NCI-H187 treated with DMSO at 0.1 percent for 48 hours (cell line): Measurements from ENCODE around the gene SND1.

ENCODE experiments used
- DNase-seq: peaks from one replicate; lab custom pipeline; 2025; lab: John Stamatoyannopoulos, UW

Gene SND1

DNA sequence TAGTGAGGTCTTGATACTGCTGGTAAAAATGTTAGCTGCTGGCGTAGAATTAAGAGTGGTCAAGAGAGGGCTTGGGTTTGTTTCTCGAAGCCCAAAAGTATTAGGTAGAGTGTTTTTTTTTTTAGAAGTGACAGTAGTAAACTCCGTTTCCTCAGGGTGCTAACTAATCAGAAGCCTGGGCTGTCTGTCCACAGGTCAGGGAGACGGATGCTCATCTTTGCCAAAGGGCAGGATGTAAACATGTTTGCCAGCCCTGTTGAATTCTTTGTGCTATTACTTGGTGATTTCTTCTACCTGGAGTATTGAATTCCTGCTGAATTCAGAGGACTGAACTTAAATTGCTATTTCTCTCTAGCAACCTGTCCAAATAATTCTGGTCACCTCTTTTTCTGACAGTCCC, 117.1 kb downstream of the SND1 start:
- DNase-seq, result no peak

GRCh38 chr7:127769696-127770400, 117.9 kb downstream of the SND1 start:
- DNase-seq, result no peak

DNA sequence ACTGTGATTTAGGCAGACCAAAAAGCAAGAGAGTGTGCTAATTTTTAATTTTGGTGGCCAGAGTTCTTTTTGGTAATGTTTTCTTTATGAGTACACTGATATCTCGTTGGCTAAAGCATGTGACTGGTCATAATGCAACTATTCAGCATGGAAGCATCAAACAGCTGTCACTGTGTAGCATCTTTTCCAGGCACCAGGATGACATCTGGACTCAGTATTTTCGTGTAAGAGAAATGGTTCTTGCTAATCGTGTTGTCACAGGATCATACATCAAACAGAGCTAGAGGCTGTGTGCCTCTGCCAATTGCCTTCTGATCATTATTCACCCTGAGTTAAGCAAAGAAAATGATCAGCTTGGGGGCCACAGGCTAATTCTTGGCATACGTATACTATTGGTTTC, 118.9 kb downstream of the SND1 start:
- no peak for DNase-seq

DNA sequence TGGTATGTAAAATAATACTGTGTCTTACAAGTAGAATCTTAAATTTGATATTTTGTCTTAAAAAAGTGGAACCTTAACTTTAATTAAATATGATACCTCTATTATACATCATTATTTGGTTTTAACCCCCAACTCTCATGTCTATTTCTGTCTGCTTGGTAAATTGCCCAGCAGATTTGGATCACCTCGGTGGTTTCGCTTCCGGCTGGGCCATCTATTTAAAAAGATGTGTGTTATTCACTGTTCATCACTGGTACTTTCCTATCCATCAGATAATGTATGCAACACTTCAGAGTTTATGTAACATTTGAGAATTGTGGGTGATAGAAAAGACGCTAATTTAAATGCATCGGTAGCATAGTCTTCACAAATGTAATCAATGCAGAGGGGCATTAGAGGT, 119.7 kb downstream of the SND1 start:
- DNase-seq, result no peak

- no peak for DNase-seq
These were observed 124.9 kb downstream of the SND1 start for GRCh38 chr7:127776776-127777386.

- DNase-seq, result no peak
These were observed 128.5 kb downstream of the SND1 start for GRCh38 chr7:127780489-127780888.

DNA sequence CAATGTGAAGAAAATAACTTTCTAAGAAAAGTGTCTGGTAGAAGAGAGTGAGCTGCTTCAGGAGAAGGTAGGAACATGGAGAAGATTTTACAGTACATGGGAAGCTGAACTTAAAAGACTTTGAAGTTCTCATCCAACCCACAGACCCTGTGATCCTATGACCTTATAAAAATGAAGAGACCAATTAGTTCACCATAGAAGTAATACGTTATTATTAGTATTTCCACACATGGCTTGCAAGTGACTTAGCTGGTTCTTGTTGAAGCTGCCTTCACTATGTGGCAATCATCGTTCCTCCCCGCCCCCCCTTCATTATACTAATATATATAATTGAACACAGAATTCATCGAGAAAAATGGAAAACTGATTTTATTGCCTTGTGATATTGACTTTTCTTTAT, 129.1 kb downstream of the SND1 start:
- DNase-seq, result no peak

DNA sequence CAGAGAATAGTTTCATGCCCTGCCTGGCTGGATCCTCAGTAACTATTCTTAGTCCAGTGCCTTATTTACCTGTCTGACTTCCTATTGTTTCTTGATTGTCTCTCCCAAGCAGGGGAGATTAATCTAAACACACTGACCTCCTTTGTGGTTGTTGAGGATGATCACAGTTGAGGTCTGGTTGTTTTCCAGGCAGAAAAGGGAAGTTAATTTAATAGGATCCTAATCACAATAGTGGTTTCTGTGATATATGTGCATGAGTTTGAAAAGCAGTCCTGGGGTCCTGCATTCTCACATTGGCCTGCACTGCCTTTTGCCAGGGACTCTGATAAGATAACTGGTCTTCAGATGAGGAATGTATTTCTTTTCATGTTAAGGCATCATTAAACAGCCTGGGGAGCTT, 130.1 kb downstream of the SND1 start:
- no peak for DNase-seq

- DNase-seq, result no peak
These were observed 130.9 kb downstream of the SND1 start for GRCh38 chr7:127782654-127783559.

GRCh38 chr7:127786184-127786583, 134.2 kb downstream of the SND1 start:
- no peak for DNase-seq

DNA sequence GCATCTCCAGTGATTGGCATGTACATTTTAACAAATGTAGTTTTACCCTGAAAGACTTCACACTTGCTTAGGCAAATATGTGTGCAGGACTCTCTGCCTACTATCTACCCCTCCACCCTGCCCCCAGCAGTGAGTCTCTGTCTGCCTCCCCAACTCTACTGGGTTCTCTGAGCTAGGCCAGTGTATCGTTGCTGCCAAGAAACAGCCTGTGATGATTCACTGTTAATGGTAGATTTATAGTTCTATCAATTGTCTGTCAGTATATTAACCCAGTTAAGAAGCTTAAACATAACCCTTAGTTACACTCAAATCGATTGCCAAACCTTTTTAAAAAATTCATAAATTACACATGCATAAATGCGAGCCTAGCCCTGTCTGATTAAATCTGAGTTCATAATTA, 137.0 kb downstream of the SND1 start:
- DNase-seq, result no peak

DNA sequence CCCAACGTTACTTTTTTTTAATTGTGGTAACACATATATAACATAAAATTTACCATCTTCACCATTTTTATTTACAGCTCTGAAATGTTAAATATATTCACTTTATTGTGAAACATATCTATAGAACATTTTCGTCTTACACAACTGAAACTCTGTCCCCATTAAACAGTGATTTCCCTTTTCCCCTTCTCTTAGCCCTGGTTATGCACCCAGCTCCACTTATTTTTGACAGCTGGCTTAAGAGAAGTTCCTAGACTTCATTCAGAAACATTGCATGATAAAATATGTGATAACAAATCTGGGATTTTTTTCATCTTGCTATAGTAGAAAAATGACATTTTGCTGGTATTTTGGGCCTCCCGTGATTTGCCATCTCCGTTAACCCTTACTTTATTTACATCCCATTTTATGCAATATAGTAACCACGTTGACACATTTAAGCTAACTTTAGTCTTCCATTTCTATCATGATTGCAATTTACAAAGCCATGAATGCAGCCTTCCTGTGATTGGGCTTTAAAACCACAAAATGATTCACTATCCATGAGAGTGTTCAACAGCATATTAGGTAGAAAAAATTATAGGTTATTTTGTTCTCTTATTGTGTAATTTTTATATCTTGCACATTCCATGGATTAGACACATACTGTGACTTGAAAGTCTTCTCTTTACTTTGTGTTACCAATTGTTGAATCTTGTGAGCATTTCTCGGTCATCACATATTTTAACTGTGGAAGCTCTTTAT, 139.6 kb downstream of the SND1 start:
- no peak for DNase-seq

GRCh38 chr7:127792528-127793342, 140.7 kb downstream of the SND1 start:
- DNase-seq, result no peak

GRCh38 chr7:127793582-127793981, 141.6 kb downstream of the SND1 start:
- DNase-seq, result no peak

GRCh38 chr7:127794136-127794535, 142.1 kb downstream of the SND1 start:
- DNase-seq, result no peak

DNA sequence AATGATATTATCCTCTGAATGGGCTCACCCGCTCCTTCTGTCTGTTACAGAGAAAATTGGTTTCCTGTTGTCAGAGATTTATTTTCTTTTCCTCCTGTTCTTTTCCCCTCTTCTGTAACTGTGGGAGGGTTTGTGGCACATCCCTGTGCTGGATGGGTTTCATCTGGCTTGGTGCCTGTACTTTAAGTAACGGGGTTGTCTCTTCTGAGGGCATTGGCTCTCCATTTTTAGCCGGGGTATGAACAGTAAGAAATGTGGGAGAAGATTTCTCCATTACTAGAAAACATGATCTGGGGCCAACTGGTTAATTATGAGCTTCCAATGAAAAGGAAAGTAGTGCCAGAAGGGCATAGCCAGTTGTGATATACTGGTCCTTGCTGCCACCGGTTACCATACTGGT, 142.6 kb downstream of the SND1 start:
- no peak for DNase-seq

DNA sequence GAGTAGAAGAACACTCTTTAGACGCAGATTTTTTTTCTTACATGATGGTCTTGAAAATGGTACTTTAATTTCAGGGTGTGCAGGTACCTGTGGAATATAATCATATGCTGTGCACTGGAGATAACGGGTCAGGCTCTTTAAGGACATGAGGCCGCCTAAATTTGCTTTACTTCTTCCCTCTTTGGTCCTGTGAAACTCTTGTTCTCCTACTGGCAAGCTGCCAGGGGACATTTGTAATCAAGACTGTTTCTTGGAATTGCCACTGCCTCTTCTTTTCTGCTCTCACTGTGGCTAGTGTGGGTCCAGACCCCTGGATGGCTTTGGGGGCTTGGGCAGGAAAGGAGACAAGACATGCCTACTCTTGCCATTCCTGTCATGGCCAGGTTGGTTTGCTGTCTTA, 146.0 kb downstream of the SND1 start:
- DNase-seq, result no peak

- no peak for DNase-seq
These were observed 146.9 kb downstream of the SND1 start for GRCh38 chr7:127798769-127799372.

GRCh38 chr7:127799535-127800305, 147.7 kb downstream of the SND1 start:
- no peak for DNase-seq

- no peak for DNase-seq
These were observed 150.9 kb downstream of the SND1 start for GRCh38 chr7:127802845-127803244.
